KOPT-K1 (cell line): ENCODE data around the gene SLC31A1.

Experiments
- H3K27ac ChIP-seq: fragments of 200-600 bp; sonication (generic); 2 replicates; pipeline ENCODE4 v1.5.1; 2016; ENCODE audit warnings: antibody characterized with exemption, mild to moderate bottlenecking, low read depth, low read length; ENCODE audit not compliant: poor library complexity, severe bottlenecking
- H3K36me3 ChIP-seq: fragments of 200-600 bp; sonication (generic); 2 replicates; pipeline ENCODE4 v1.5.1; 2017; ENCODE audit warnings: antibody characterized with exemption, mild to moderate bottlenecking, low read length, moderate library complexity; ENCODE audit not compliant: insufficient read depth
- H3K9me3 ChIP-seq: fragments of 200-600 bp; sonication (generic); 2 replicates; pipeline ENCODE4 v1.5.1; 2017; ENCODE audit warnings: antibody characterized with exemption, low read length, mild to moderate bottlenecking; ENCODE audit not compliant: insufficient read depth, poor library complexity, severe bottlenecking

Gene SLC31A1

DNA sequence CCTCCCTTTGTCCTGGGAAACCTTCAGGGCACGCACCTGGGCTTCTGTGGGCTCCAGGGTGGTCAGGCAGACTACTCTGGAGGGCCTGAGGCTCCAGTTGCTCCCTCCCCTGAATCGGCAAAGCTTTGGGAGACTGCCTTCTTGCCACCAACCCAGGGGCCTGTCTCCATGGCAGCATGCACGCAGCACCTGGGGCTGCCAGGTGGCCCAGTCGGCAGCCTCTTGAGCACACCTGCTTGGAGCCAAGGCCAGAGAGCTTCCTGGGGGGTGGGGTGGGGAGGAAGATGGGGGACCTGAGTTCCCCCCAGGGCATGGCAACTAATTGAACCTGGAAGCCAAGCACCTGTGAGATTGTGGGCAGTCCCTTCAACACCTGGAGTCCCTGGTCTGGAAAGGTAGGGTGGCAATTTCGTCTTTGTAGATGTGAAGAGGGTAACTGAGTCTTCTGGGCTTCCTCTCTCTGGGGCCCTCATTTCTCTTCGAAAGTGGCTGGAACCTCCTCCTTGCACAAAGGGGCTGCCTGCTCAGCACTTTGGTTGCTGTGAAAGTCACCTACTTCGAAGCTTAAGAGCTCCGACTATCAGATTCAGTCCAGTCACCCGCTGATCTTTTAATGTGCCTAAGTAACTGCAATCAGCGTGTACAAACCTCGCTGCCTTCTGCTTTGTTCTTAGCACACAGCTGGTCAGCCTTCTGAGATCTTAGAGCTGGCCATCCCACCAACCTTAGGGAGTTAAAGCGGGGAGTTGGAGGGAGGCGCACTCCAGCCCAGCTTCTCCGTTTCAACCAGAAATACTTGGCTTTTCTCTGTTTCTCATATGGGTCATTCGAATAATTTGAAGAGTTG is 77.8 kb downstream of the SLC31A1 start:
- no peak overlapping the region for H3K27ac ChIP-seq
- peaks cover 2% of the 10 kb centered on the region for H3K36me3 ChIP-seq
- H3K9me3 ChIP-seq: no peaks in the 10 kb centered on the region

DNA sequence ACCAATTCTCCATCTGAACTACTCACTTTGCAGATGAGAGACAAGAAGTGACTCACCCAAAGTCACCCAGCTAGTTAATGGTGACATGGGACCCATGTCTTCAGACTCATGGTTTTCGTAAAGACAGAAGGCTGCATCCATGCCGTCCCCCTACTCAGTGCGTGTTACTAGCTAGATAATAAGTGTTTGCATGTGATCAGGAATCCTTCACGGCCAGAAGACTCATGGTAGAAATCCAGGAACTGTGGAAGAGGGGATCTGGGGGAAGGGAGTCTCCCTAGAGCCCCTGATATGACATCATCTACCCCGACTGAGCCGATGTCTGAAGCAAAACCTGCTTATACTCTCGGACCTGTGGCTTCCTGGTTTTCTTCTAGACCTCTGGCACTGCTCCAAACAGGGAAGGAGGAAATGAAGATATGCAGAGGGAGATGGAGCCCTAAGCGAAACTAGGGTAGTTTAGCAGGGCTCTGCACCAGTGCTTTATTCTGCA is 78.5 kb downstream of the SLC31A1 start:
- Histone ChIP-seq H3K9me3 (no peaks in the 10 kb centered on the region), H3K27ac (no peak overlapping the region)

DNA sequence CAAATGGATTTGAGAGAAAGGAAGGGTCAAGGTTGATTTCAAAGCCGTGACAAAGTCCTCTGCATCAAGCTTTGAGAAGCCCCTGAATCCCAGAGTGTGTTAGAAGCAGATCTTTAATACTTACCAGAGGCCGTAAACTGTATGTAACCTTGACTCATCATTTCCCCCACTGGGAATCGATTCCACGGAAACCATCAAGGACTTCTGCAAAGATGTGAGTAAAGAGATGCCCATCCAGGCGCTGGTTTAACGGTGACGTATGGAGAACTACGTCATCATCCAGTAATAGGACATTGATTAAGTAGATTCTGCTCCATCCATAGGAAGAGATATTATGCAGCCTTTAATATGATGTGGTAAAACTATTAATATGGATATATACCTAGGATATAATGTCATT is 80.2 kb downstream of the SLC31A1 start:
- Histone ChIP-seq H3K9me3 (no peaks in the 10 kb centered on the region), H3K27ac (no peak overlapping the region), H3K36me3 (no peaks in the 10 kb centered on the region)

More for the DNA sequence above, 78.5 kb downstream of the SLC31A1 start:
- H3K36me3 ChIP-seq: no peaks in the 10 kb centered on the region

DNA sequence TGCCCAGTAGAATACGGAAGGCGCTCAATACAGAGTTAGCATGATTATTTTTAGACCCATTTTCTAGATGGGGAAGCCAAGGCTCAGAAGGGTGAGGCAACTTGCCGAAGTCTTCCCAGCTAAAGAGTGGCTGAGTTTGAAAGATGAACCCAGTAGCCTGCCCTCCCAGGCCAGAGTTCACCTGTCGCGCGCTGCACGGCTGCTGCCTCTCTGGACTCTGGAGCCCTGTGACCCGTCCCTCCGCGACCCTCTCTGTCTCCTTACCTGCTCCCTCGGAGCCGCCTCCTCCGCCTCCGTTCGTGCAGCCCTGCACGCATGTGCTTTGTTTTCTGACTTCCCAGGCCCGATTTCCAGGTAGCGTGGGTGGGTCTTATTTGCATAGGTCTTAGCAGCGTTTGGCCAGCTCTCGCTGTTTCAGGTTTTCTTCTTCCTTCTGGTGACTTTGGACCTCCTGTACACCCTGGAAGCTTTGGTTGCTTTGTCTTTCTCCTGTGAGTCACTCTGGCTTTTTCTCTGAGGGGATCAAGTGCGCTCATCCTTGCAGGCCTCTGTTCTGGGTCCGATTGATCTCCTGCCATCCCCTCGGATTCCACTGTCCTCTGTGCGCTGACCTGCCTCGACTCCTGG is 81.6 kb downstream of the SLC31A1 start, which contains the start of gene RNF183:
Gene RNF183 (minus strand): TSS at position 585 of the 627 bp plus-strand sequence. CDS start 5,192 bp downstream, outside the sequence.
- Histone ChIP-seq H3K9me3 (no peaks in the 10 kb centered on the region), H3K36me3 (no peaks in the 10 kb centered on the region), H3K27ac (no peak within 1 kb of the TSS)

DNA sequence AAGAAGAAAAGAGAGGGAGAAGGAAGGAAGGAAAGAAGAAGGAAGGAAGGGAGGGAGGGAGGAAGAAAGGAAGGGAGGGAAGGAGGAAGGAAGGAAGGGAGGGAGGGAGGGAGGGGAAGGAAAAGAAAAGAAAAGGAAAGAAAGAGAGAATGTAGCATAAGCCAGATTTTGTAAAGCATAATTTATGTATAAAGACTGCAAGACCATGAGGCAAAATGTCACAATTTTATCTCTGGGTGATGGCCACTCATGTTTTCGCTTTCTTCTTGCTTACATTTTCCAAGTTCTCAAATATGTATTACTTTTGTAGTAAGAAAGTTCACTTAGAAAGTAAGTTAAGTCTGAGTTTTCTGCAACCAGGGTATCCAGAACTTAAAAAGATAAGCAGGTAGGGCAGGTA is 85.2 kb downstream of the SLC31A1 start:
- no peaks in the 10 kb centered on the region for H3K9me3 ChIP-seq
- H3K27ac ChIP-seq: no peak overlapping the region
- H3K36me3 ChIP-seq: no peaks in the 10 kb centered on the region

DNA sequence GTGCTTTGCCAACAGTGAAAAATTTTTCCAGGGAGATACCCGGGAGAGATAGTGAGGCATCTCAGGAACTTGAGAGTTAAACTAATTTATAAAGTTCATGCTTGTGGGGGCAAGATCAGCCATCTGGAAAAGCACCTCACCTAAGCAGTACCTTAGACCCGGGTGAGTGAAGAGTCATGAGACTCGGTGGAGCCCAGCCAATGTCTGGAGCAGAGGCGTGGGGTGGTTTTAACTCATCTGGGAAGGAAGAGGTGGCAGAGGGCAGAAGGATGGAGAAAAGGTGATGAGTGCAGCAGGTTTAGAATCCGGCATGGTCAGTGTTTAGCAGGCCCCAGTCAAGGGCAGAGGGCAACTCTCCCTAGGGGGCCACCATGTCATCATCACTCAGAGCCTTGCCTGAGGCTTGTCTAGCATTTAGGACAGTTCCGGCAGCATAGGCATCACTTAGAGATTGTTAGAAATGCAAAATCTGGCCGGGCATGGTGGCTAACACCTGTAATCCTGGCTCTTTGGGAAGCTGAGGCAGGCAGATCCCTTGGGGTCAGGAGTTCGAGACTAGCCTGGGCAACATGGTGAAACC is 86.1 kb downstream of the SLC31A1 start:
- Histone ChIP-seq H3K27ac (no peak overlapping the region), H3K9me3 (no peaks in the 10 kb centered on the region), H3K36me3 (no peaks in the 10 kb centered on the region)

DNA sequence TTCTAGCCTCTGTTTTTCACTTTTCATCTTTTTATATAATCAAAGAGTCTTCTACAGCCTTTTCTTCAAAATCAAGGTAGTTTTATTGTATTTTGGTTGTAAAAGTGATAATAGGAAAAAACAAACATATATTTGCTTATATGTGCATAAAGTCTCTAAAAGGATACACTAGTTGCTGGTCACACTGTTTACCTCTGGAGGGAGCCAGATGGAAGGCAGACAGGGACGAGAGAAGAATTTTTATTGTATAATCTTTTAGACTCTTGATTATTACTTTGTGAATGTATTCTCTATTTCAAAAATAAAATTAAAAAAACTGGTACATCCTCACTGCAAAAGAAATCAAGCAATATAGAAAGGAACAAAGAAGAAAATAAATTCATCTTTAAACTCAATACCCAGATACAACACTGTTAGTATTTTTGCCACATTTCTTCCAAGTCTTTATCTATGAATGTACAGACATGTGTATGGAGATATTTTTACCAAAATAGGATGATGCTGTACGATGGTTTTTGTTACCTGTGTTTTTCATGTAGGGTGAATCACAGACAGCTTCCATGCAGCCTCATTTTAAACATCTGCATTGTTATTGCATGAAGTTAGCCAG is 88.0 kb downstream of the SLC31A1 start:
- Histone ChIP-seq H3K9me3 (no peaks in the 10 kb centered on the region), H3K36me3 (no peaks in the 10 kb centered on the region), H3K27ac (no peak overlapping the region)

DNA sequence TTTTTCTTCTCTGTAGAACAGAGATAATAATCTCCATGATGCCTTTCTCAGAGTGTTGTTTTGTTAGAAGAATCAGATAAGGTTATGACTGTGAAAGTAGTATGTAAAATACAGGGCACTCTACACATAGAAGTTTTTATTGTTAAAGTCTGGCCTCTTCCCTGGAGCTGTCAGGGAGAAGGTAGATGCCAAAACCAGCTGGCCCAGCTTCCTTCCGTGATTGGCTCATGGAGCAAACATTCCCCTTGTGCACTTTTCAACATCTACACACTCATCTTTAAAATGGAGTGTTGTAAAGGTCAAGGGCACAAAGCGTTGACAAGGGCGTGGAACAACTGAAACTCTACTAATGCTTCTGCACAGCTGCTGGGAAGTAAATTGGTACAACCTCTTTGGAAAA is 89.2 kb downstream of the SLC31A1 start:
- Histone ChIP-seq H3K27ac (no peak overlapping the region), H3K9me3 (no peaks in the 10 kb centered on the region)

DNA sequence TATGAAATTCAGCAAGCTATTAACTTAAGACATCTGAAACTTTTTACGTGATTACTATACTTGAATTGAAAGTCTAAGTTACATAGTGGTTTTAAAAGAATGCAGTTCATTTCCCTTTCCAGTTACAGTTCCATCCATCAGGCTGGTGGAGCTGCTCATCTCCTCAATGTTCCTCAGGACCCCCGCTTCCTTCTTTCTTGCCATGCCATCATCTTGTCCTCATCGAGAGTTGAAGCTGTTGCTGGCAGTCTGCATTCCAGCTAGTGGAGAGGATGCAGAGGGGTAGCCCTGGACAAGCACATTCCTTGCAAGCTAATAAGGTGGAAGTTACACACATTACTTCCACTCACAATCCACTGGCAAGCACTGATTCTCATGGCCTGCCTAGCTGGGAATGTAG is 90.6 kb downstream of the SLC31A1 start:
- H3K36me3 ChIP-seq: no peaks in the 10 kb centered on the region
- no peaks in the 10 kb centered on the region for H3K9me3 ChIP-seq
- no peak overlapping the region for H3K27ac ChIP-seq

More for the DNA sequence above, 89.2 kb downstream of the SLC31A1 start:
- H3K36me3 ChIP-seq: no peaks in the 10 kb centered on the region

DNA sequence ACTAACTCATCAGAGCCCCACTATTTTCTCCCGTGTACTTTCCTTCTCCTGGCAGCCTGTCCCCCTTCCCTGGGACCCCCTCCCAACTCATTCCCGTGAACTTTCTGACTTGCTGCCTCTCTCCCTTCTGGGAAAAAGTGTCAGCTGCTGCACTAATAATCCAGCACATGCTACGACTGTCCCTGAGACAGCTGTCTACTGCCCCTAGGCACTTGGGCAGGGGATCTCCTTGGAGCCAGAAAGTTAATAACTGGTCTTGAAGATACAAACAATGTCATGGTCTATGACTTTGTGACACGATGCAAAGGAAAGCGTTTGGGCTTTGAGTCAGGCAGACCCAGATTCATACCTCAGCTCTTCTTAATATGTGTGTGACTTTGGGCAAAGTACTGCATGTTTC is 91.9 kb downstream of the SLC31A1 start:
- H3K36me3 ChIP-seq: no peaks in the 10 kb centered on the region
- no peaks in the 10 kb centered on the region for H3K9me3 ChIP-seq
- no peak overlapping the region for H3K27ac ChIP-seq
